Esophagus (tissue), 2 donors: ENCODE data around the gene COX4I2. TPM values are rescaled to one million over a fixed set of nuclear protein-coding genes. Genes with fewer than 3 reads are reported as not detected.

Experiments
- H3K27ac ChIP-seq, 2 donors: one replicate each; pipeline ENCODE4 v1.5.1; 2013; ENCODE audit warnings: low read depth in 2 of 2, mild to moderate bottlenecking in 2 of 2, inconsistent platforms in 1 of 2, low read length in 1 of 2, moderate library complexity in 1 of 2
- H3K27me3 ChIP-seq, 2 donors: one replicate each; pipeline ENCODE4 v1.6.1; 2013; ENCODE audit warnings: low read length in 2 of 2, control low read depth in 1 of 2, mild to moderate bottlenecking in 1 of 2; ENCODE audit not compliant: insufficient read depth in 2 of 2, control insufficient read depth in 1 of 2
- H3K36me3 ChIP-seq, 2 donors: one replicate each; pipeline ENCODE4 v1.6.1; 2013; ENCODE audit warnings: low read length in 1 of 2; ENCODE audit not compliant: control insufficient read depth in 2 of 2, insufficient read depth in 2 of 2
- H3K4me1 ChIP-seq, 2 donors: one replicate each; pipeline ENCODE4 v1.6.1; 2013; ENCODE audit warnings: low read length in 1 of 2; ENCODE audit not compliant: control insufficient read depth in 2 of 2, insufficient read depth in 2 of 2
- H3K4me3 ChIP-seq, 2 donors: one replicate each; pipeline ENCODE4 v1.5.1; 2013; ENCODE audit warnings: low read length in 2 of 2, mild to moderate bottlenecking in 2 of 2, low read depth in 1 of 2, moderate library complexity in 1 of 2
- H3K9me3 ChIP-seq, 2 donors: one replicate each; pipeline ENCODE4 v1.6.1; 2013; ENCODE audit warnings: mild to moderate bottlenecking in 2 of 2, low read depth in 1 of 2, low read length in 1 of 2, moderate library complexity in 1 of 2; ENCODE audit not compliant: control insufficient read depth in 2 of 2, insufficient read depth in 1 of 2
- WGBS, 2 donors: extraction: QIAGEN DNeasy Blood & Tissue Kit; methylation state at CpG; one replicate each; pipeline ENCODE4 v1.1.7; 2013; 5-methylcytosine and 5-hydroxymethylcytosine counted together
- polyA plus RNA-seq, 2 donors: library from polyadenylated mRNA; stranded (reverse); fragments of 200-250 nt; gene quantifications; one replicate each; pipeline ENCODE4 v1.2.3, GENCODE V29; 2013
- donor health status: healthy with polysubstance abuse.
- donor health status: Bipolar disorder and iron deficiency.

Gene COX4I2
- polyA plus RNA-seq, 2 donors, result 2.6 to 3.8 TPM

DNA sequence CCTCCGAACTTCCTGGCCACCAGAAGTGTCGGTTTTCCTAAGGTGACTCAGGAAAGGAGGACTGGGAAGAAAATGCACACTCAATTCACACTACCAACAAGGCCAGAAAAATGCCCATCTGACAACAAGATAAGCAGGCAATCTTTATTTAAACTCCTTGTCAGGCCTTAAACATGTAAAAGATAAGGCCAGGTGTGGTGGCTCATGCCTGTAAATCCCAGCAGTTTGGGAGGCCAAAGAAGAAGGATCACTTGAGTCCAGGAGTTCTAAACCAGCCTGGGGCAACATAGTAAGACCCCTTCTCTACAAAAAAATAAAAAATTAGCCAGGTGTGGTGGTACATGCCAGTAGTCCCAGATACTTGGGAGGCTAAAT lies 40.2 kb upstream of the COX4I2 start:
- H3K4me3 ChIP-seq, result no peak overlapping the region
- H3K27me3 ChIP-seq, result no peaks in the 10 kb centered on the region
- peaks cover 3 to 22% of the 10 kb centered on the region in 2 donors for H3K4me1 ChIP-seq
- 90% methylated on average over 2 of the region's 2 CpGs for WGBS, 2 donors
- H3K36me3 ChIP-seq, result no peaks in the 10 kb centered on the region
- no peaks in the 10 kb centered on the region for H3K9me3 ChIP-seq
- H3K27ac ChIP-seq, result peak overlapping the region in 1 of 2 donors; percentile 63

DNA sequence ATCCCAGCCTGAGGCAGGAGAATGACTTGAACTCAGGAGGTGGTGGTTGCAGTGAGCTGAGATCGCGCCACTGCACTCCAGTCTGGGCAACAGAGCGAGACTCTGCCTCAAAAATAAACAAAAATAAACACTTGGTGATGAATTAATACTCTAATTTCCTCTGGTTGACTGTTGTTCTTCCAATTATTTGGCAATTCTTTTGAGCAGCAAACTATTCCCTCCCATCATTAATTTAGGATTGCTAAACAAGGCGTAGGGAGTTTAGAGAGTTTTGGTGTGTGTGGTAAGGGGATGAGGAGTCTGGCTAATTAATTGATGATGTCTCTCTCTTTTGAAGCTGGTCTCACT lies 35.3 kb upstream of the COX4I2 start:
- H3K36me3 ChIP-seq, result no peaks in the 10 kb centered on the region
- 58 to 64% methylated on average over 4 of the region's 4 CpGs for WGBS, 2 donors
- H3K27ac ChIP-seq, result peak overlapping the region in 1 of 2 donors; percentile 8

GRCh38 chr20:31602779-31603441 lies 34.8 kb upstream of the COX4I2 start:
- H3K9me3 ChIP-seq, result no peaks in the 10 kb centered on the region
- no peaks in the 10 kb centered on the region for H3K27me3 ChIP-seq
- 59 to 65% methylated on average over 17 of the region's 17 CpGs for WGBS, 2 donors
- H3K27ac ChIP-seq, result peak overlapping the region; percentile 0 to 8
- no peak overlapping the region for H3K4me3 ChIP-seq
- H3K4me1 ChIP-seq, result peaks cover 0 to 3% of the 10 kb centered on the region in 2 donors
- no peaks in the 10 kb centered on the region for H3K36me3 ChIP-seq

More for the DNA sequence above, 35.3 kb upstream of the COX4I2 start:
- H3K27me3 ChIP-seq, result no peaks in the 10 kb centered on the region
- peaks cover 0 to 3% of the 10 kb centered on the region in 2 donors for H3K4me1 ChIP-seq
- H3K9me3 ChIP-seq, result no peaks in the 10 kb centered on the region
- no peak overlapping the region for H3K4me3 ChIP-seq

DNA sequence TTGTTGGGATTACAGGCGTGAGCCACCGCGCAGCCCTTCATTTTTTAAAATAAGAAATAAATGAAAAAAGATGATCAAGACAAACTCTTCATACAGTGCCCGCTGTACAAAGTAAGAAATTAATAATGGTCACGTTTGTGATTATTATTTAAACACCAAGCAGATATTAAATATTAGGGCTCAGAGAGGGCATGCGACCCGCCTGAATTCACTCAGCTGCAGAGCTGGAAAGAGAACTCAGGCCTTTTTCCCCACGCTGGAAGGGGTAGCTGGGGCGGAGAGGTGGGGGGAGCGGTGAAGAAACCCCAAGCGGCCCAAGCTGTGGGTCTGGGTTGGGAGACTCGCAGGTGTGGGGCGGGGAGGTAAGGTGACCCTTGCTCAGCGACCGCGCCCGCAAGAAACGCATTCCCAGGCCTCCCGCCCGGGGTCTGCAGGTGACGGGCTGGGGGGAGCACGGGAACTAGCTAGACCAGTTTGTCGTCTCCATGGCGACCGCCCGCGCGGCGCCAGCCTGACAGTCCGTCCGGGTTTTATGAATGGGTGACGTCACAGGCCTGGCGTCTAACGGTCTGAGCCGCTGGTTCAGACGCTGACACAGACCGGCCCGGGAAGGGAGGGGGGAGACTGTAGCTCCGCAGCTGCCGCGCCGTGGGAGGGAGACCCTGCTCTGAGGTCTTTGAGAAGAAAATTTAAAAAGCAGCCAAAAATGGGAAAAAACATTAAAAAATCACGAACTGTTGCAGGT lies 33.7 kb upstream of the COX4I2 start:
- Histone ChIP-seq H3K4me3 (peak overlapping the region; percentile 81 to 83), H3K27me3 (no peaks in the 10 kb centered on the region), H3K27ac (peak overlapping the region; percentile 79 to 89), H3K4me1 (peaks cover 0 to 6% of the 10 kb centered on the region in 2 donors), H3K9me3 (no peaks in the 10 kb centered on the region), H3K36me3 (no peaks in the 10 kb centered on the region)
- 11% methylated on average over 40 to 43 of the region's 43 CpGs for WGBS, 2 donors

GRCh38 chr20:31604567-31605030 lies 33.1 kb upstream of the COX4I2 start:
- Histone ChIP-seq H3K4me1 (peaks cover 0 to 6% of the 10 kb centered on the region in 2 donors), H3K27ac (peak overlapping the region; percentile 79 to 89), H3K9me3 (no peaks in the 10 kb centered on the region), H3K36me3 (no peaks in the 10 kb centered on the region), H3K27me3 (no peaks in the 10 kb centered on the region), H3K4me3 (peak overlapping the region; percentile 81 to 83)
- WGBS, 2 donors, result 2 to 3% methylated on average over 14 of the region's 14 CpGs

DNA sequence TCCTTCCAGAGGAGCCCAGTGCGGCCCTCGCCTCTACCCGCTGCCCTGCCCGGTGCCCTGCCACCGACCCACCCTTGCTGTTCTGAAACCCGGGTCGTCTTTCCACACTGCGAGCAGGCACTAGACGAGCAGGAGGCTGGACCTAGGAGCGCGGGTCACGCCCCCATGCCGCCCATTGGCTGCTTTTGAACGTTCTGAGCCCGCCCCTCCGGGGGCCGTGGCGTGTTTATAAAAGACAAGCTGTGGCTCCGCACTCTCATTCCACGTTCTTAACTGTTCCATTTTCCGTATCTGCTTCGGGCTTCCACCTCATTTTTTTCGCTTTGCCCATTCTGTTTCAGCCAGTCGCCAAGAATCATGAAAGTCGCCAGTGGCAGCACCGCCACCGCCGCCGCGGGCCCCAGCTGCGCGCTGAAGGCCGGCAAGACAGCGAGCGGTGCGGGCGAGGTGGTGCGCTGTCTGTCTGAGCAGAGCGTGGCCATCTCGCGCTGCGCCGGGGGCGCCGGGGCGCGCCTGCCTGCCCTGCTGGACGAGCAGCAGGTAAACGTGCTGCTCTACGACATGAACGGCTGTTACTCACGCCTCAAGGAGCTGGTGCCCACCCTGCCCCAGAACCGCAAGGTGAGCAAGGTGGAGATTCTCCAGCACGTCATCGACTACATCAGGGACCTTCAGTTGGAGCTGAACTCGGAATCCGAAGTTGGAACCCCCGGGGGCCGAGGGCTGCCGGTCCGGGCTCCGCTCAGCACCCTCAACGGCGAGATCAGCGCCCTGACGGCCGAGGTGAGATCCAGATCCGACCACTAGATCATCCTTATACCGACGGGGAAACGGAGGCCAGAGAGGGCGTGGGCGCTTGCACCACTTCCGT lies 32.4 kb upstream of the COX4I2 start, which contains the start of gene ID1:
ID1 (plus strand) TSS at position 259 of the 871 bp plus-strand sequence; CDS start at position 358, 99 bp downstream.
- Histone ChIP-seq H3K4me3 (peak within 1 kb of the TSS; percentile 81 to 83), H3K9me3 (no peaks in the 10 kb centered on the region), H3K27ac (peak within 1 kb of the TSS; percentile 87 to 98), H3K27me3 (no peaks in the 10 kb centered on the region), H3K36me3 (no peaks in the 10 kb centered on the region), H3K4me1 (peaks cover 0 to 6% of the 10 kb centered on the region in 2 donors)
- 0% methylated on average over 74 of the region's 74 CpGs for WGBS, 2 donors

DNA sequence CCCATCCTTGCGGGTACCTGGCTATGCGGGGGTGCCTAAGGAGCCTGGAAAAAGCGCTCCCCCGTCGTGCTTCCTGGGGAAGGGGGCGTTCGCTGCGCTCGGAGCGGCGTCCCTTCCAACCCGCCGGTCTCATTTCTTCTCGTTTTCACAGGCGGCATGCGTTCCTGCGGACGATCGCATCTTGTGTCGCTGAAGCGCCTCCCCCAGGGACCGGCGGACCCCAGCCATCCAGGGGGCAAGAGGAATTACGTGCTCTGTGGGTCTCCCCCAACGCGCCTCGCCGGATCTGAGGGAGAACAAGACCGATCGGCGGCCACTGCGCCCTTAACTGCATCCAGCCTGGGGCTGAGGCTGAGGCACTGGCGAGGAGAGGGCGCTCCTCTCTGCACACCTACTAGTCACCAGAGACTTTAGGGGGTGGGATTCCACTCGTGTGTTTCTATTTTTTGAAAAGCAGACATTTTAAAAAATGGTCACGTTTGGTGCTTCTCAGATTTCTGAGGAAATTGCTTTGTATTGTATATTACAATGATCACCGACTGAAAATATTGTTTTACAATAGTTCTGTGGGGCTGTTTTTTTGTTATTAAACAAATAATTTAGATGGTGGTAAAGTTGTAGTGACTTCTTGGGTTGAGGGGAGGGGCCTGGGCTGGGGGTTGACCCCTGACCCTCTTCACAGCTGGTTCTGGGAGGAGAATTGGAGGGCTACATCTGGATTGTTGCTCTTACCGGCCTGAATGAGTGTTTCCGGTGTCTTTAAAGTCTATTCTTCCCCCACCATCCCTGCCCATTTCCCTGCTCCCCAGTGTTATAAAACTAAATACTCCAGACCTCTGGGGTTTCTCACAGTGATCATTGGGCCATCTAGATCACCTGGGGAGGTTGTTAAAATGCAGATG lies 31.6 kb upstream of the COX4I2 start:
- H3K4me1 ChIP-seq, result peaks cover 0 to 6% of the 10 kb centered on the region in 2 donors
- H3K9me3 ChIP-seq, result no peaks in the 10 kb centered on the region
- H3K36me3 ChIP-seq, result no peaks in the 10 kb centered on the region
- WGBS, 2 donors, result 6 to 8% methylated on average over 38 to 39 of the region's 39 CpGs
- peak overlapping the region; percentile 87 to 98 for H3K27ac ChIP-seq
- no peaks in the 10 kb centered on the region for H3K27me3 ChIP-seq
- peak overlapping the region; percentile 81 to 83 for H3K4me3 ChIP-seq

DNA sequence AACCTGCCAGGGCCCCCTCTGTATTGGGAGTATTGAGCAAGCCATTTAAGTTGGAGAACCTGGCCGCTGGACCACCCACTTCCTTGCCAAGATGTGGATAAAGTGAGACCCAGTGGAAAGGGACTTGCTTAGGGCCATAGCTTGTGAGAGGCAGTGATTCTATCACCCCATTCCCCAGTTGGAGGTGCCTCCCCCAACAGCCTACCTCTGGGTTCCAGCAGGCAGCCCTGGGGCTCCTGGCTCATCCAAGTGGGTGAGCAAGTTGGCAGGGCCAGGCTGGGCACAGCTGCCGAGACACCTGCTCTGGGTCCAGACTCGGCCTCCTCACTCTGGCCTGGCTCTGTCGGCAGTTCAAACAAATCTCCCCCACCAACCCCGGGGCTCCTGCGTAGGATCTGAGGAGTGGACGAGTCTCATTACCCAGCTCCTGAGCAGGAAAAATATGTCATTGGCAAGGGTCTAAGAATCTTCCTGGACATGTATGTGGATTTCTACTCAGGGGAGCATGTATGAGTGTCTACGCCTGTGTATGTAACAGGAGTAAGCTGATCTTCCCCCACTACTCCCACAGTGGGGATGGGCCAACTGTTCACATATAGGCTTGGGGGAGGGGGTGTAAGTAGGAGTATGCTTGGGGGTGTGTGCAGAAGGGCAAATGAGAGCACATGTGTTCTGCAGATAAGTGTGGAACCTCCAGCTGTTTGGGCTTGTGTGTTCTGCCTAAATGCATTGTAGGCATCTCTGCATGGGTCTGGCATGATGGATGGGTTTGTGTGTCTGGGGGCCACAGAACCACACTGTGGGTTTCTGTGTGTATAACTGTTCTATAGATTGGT lies 30.7 kb upstream of the COX4I2 start:
- H3K36me3 ChIP-seq, result no peaks in the 10 kb centered on the region
- 43% methylated on average over 8 of the region's 8 CpGs for WGBS, 2 donors
- no peaks in the 10 kb centered on the region for H3K9me3 ChIP-seq
- peaks cover 0 to 6% of the 10 kb centered on the region in 2 donors for H3K4me1 ChIP-seq
- peak overlapping the region; percentile 81 to 83 for H3K4me3 ChIP-seq
- H3K27ac ChIP-seq, result peak overlapping the region; percentile 87 to 98
- H3K27me3 ChIP-seq, result no peaks in the 10 kb centered on the region
